22Rv1 (cell line): Measurements from ENCODE around the gene NMT2.

Experiments
- H3K27ac ChIP-seq: fragments of 450-650 bp; 2 replicates; pipeline ENCODE4 v1.5.1; 2017
- CTCF ChIP-seq: fragments of 450-650 bp; IDR thresholded peaks from 2 replicates; pipeline ENCODE4 v1.5.1; 2017; ENCODE audit warnings: mild to moderate bottlenecking
- ZFX ChIP-seq: fragments of 450-650 bp; IDR thresholded peaks from 2 replicates; pipeline ENCODE4 v1.6.1; 2017; ENCODE audit warnings: antibody characterized with exemption, borderline replicate concordance

The NMT2 gene

GRCh38 chr10:15168291-15168785 is at the start of gene NMT2:
TSS of gene NMT2 (minus strand) at chr10:15168693. CDS start at chr10:15168612, 81 bp downstream.
- TF ChIP-seq ZFX: no peak
- TF ChIP-seq CTCF: peak; percentile 44
- peak within 1 kb of the TSS; percentile 54; the same call in 1 of the 2 replicates for H3K27ac ChIP-seq

- H3K27ac ChIP-seq: no peak overlapping the region
- TF ChIP-seq ZFX (no peak), CTCF (no peak)
These were observed 48.2 kb upstream of the NMT2 start for GRCh38 chr10:15216700-15217099.

- no peak overlapping the region for H3K27ac ChIP-seq
- TF ChIP-seq CTCF: no peak
- TF ChIP-seq ZFX: no peak
These were observed 45.7 kb upstream of the NMT2 start for GRCh38 chr10:15214237-15214636.

GRCh38 chr10:15213461-15213861 is 45.0 kb upstream of the NMT2 start:
- H3K27ac ChIP-seq: no peak overlapping the region
- TF ChIP-seq CTCF (no peak), ZFX (no peak)

GRCh38 chr10:15211464-15211979 is 43.0 kb upstream of the NMT2 start:
- H3K27ac ChIP-seq: no peak overlapping the region
- TF ChIP-seq CTCF (no peak), ZFX (no peak)

GRCh38 chr10:15210521-15210920 is 42.0 kb upstream of the NMT2 start:
- TF ChIP-seq ZFX: no peak
- no peak for TF ChIP-seq CTCF
- no peak overlapping the region for H3K27ac ChIP-seq

GRCh38 chr10:15209827-15210509 is 41.5 kb upstream of the NMT2 start:
- peak; percentile 94 for TF ChIP-seq CTCF
- no peak for TF ChIP-seq ZFX
- no peak overlapping the region for H3K27ac ChIP-seq
